Fibroblast of pulmonary artery (primary cell): Measurements from ENCODE around the gene FAM156A.
"Not testable (repeated sequence)": the region's sequence is repeated elsewhere in the genome, so short reads cannot be mapped to it uniquely, and the experiment has no call there.

Source experiments
- DNase-seq: peaks from one replicate; pipeline ENCODE4 v3.0.0-alpha.2; 2010; ENCODE audit warnings: low read depth
- H3K4me3 ChIP-seq: replicated peaks from 2 replicates; pipeline ENCODE4 v1.5.1; 2011; ENCODE audit warnings: low read depth, mild to moderate bottlenecking, control low read depth, low read length, moderate library complexity
- CTCF ChIP-seq: IDR thresholded peaks from 2 replicates; pipeline ENCODE4 v1.5.1; 2011; ENCODE audit warnings: mild to moderate bottlenecking, control low read depth, low read length, inconsistent platforms; ENCODE audit errors: missing control alignments

FAM156A gene

DNA sequence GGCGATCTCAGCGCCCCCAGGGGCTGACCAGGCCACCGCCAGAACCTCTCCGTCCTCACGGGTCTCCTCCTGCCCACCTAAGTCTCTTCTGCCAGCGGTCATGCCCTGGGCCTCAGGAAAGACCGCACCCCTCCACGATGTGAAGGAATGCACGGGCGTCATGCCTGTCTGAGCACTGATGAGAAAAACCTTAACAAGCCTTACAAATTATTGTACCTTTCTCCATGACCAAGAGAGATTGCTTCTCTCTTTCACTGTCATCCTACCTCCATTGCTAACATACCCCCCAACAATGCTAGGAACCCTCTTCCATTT lies 22.9 kb downstream of the FAM156A start:
- H3K4me3 ChIP-seq = peak overlapping the region; percentile 65
- DNase-seq = not testable (repeated sequence)

- H3K4me3 ChIP-seq = peak overlapping the region; percentile 65
- TF ChIP-seq CTCF = peak; percentile 65
- DNase-seq = peak; percentile 95
Observed at GRCh38 chrX:52934704-52935469, 23.4 kb downstream of the FAM156A start.

GRCh38 chrX:52933976-52934703 lies 24.2 kb downstream of the FAM156A start:
- no peak for DNase-seq
- TF ChIP-seq CTCF = no peak
- H3K4me3 ChIP-seq = peak overlapping the region; percentile 65

GRCh38 chrX:52933213-52933612 lies 25.1 kb downstream of the FAM156A start:
- no peak for TF ChIP-seq CTCF
- no peak for DNase-seq
- no peak overlapping the region for H3K4me3 ChIP-seq

DNA sequence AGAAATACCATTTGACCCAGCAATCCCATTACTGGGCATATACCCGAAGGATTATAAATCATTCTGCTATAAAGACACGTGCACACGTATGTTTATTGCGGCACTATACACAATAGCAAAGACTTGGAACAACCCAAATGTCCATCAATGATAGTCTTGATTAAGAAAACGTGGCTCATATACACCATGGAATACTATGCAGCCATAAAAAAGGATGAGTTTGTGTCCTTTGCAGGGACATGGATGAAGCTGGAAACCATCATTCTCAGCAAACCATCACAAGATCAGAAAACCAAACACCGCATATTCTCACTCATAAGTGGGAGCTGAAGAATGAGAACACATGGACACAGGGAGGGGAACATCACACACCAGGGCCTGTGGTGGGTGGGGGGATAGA lies 28.1 kb downstream of the FAM156A start:
- not testable (repeated sequence) for H3K4me3 ChIP-seq, DNase-seq

- DNase-seq = peak; percentile 56
- TF ChIP-seq CTCF = no peak
- H3K4me3 ChIP-seq = no peak overlapping the region
Observed at GRCh38 chrX:52923781-52924241, 34.5 kb downstream of the FAM156A start.

DNA sequence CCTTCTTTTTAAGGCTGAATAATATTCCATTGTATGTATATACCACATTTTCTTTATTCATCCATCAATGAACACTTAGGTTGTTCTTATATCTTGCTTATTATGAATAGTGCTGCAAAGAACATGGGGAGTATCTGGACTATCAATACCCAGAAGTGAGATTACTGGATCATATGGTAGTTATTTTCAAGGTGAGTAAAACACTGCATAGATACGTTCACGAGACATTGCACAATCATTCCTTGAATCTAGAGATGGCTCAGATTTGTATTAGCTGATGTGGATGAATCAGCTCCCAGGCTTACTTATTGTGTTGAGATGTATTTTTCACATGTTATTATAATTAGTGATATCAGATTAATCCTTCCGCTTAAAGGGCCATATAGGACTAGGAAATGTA lies 43.6 kb downstream of the FAM156A start:
- not testable (repeated sequence) for H3K4me3 ChIP-seq, DNase-seq

DNA sequence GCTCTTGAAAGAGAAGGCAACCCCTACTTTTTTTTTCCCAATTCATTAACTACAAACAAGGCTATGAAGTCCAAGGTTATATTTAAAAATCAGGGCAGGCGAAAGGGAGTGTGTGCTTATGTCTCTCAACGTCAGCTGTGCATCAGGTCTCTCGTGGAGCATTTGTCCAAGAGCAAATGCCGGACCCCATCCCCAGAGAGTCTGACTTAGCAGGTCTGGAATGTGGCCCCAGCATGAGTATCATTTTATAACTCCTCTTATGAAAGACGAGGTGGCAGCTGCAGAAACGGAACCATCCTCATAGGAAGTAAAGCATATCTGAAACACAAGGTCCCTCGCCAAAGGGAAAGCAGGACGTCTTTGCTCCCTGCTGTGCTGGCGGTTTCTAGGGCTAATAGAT lies 44.6 kb downstream of the FAM156A start:
- not testable (repeated sequence) for H3K4me3 ChIP-seq, DNase-seq

DNA sequence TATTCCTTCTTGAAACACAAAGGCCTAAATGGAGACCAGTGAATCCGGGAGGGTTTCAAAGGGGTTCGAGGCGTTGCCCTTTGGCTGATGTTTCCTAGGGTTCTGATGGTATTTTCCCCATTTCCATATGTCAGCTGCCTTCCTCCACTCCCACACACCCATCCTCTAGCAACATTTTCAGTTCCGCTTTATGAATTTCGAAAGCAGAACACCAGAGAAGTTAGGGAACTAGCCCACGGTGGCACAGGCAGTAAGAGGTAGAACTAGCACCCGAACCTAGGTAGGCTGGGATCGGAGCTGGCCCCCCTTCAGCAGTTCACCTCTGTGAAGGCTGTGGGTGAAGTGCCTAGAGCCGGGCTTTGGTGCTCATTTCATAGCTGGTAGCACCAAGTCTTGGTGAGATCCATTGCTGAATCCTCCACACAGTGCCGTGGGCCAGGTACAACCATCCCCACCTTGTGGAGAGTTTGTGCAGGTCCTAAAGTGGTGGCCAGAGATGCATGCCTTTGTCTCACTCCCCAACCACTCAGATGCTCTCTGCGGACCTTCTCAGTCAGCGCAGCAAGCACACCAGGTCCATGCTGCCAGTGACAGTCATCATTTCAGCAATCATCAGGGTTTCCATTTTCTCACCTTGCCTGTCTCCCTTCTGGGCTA lies 48.9 kb downstream of the FAM156A start:
- DNase-seq, H3K4me3 ChIP-seq: not testable (repeated sequence)

DNA sequence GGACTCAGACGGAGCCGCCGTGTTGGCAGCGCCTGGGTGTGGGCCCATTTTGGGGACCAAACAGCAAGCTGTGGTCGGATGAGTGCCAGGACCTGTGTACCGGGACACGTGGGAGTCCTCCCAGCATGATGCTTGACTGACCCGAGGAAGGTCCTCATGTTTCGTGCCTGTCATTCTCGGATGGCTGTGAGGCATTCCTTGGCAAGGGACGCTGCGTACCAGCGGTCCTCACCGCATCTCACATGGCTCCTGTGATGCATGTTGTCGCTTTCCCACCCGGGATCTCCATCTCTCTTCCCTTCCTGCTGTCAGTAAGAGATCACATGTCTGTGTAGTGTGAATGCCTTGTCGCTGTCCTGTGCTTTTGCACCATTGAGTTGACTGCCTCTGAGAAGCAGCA lies 50.4 kb downstream of the FAM156A start:
- H3K4me3 ChIP-seq, DNase-seq: not testable (repeated sequence)

DNA sequence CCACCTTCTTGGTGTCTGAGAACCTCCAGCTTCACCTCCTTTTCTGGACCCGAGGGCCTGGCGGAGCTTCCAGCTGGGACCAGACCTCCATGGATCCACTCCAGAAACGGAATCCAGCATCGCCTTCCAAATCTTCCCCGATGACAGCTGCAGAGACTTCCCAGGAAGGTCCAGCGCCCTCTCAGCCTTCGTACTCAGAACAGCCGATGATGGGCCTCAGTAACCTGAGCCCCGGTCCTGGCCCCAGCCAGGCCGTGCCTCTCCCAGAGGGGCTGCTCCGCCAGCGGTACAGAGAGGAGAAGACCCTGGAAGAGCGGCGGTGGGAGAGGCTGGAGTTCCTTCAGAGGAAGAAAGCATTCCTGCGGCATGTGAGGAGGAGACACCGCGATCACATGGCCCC lies 51.2 kb downstream of the FAM156A start:
- DNase-seq, H3K4me3 ChIP-seq: not testable (repeated sequence)

DNA sequence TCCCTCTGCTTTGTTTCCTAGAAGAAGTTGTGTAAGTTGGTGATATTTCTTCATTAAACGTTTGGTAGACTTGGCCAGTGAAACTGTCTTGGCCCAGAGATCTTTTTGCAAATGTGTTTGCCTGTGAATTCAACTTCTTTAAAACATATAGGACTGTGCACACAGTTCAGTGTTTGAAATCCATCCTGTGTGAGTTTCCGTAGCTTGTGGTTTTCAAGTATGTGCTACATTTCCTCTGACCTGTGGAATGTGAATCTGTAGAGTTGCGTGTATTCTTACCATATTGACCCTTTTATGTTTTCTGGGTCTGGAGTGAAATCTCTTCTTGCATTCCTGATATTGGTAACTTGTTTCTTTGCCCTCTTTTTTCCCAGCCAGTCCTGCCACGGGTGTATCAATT lies 52.2 kb downstream of the FAM156A start:
- not testable (repeated sequence) for DNase-seq, H3K4me3 ChIP-seq

GRCh38 chrX:52905531-52905930 lies 52.8 kb downstream of the FAM156A start:
- not testable (repeated sequence) for H3K4me3 ChIP-seq, DNase-seq
